PC-3 (cell line): ENCODE data around the gene UGT1A5. TPM values are rescaled to one million over a fixed set of nuclear protein-coding genes. Genes with fewer than 3 reads are reported as not detected.

Source experiments
- ATAC-seq: fragments of 200-7000 bp; cut with Tn5 transposase; 2 replicates; pipeline ENCODE4 v1.9.1; 2020; ENCODE audit warnings: mild to moderate bottlenecking, moderate library complexity
- BruUV-seq: library from RNA; stranded (reverse); fragments of 400-500 nt; replicated peaks from 2 replicates; lab custom pipeline; 2021; lab: Mats Ljungman, UMichigan
- CTCF ChIA-PET: fragments of 300-600 bp; sonication (Branson Sonifier 250); formaldehyde crosslinking; loops from one replicate; lab custom pipeline; 2022; ENCODE audit warnings: antibody characterized with exemption; lab: Charles Lee
- POLR2A ChIA-PET: fragments of 300-600 bp; sonication (Branson Sonifier 250); formaldehyde crosslinking; loops from one replicate; lab custom pipeline; 2022; ENCODE audit warnings: antibody characterized with exemption; ENCODE audit not compliant: unreplicated experiment; lab: Charles Lee
- DNase-seq: peaks from one replicate; pipeline ENCODE4 v3.0.0-alpha.2; 2015
- H2AFZ ChIP-seq: fragments of 300-600 bp; sonication (generic); 2 replicates; pipeline ENCODE4 v1.6.0; 2016; ENCODE audit warnings: antibody characterized with exemption, low read length
- H3F3A ChIP-seq: fragments of 300-600 bp; sonication (generic); one replicate; pipeline ENCODE4 v1.6.0; 2017; ENCODE audit warnings: antibody characterized with exemption, low read length, control low read depth, mild to moderate bottlenecking; ENCODE audit not compliant: unreplicated experiment
- H3K27ac ChIP-seq: fragments of 300-600 bp; sonication (generic); 2 replicates; pipeline ENCODE4 v1.5.1; 2016; ENCODE audit warnings: mild to moderate bottlenecking, low read length
- H3K27me3 ChIP-seq: fragments of 300-600 bp; sonication (generic); 2 replicates; pipeline ENCODE4 v1.6.1; 2016; ENCODE audit warnings: low read length, mixed read lengths
- H3K36me3 ChIP-seq: fragments of 300-600 bp; sonication (generic); 2 replicates; pipeline ENCODE4 v1.6.1; 2016; ENCODE audit warnings: low read depth, mixed run types, low read length, mixed read lengths
- H3K4me1 ChIP-seq: fragments of 300-600 bp; sonication (generic); 2 replicates; pipeline ENCODE4 v1.5.1; 2016; ENCODE audit warnings: low read length; ENCODE audit not compliant: insufficient read depth
- H3K4me2 ChIP-seq: fragments of 300-600 bp; sonication (generic); 2 replicates; pipeline ENCODE4 v1.6.0; 2016; ENCODE audit warnings: low read length
- H3K4me3 ChIP-seq: fragments of 300-600 bp; sonication (generic); 2 replicates; pipeline ENCODE4 v1.5.1; 2016; ENCODE audit warnings: mild to moderate bottlenecking, low read length, mixed read lengths
- H3K79me2 ChIP-seq: fragments of 300-600 bp; sonication (generic); 2 replicates; pipeline ENCODE4 v1.6.1; 2017; ENCODE audit warnings: low read length, mixed read lengths
- H3K9ac ChIP-seq: fragments of 300-600 bp; sonication (generic); 2 replicates; pipeline ENCODE4 v1.6.0; 2016; ENCODE audit warnings: mild to moderate bottlenecking, low read length
- H3K9me2 ChIP-seq: fragments of 300-600 bp; sonication (generic); replicated peaks from 2 replicates; pipeline ENCODE4 v1.6.1; 2016; ENCODE audit warnings: mixed run types, low read length, mixed read lengths
- H3K9me3 ChIP-seq: fragments of 300-600 bp; sonication (generic); 2 replicates; pipeline ENCODE4 v1.6.1; 2016; ENCODE audit warnings: low read length, mixed read lengths
- H4K20me1 ChIP-seq: fragments of 300-600 bp; sonication (generic); 2 replicates; pipeline ENCODE4 v1.6.1; 2016; ENCODE audit warnings: low read length, mixed read lengths
- CTCF ChIP-seq: fragments of 300-600 bp; sonication (generic); conservative IDR thresholded peaks from 2 replicates; pipeline ENCODE4 v1.5.1; 2017; ENCODE audit warnings: antibody characterized with exemption, low read depth, mild to moderate bottlenecking, low read length
- EZH2 ChIP-seq: fragments of 300-600 bp; sonication (generic); IDR thresholded peaks from one replicate; pipeline ENCODE4 v1.6.1; 2017; ENCODE audit warnings: antibody characterized with exemption, mild to moderate bottlenecking, low read length; ENCODE audit not compliant: unreplicated experiment
- EZH2phosphoT487 ChIP-seq: fragments of 300-600 bp; sonication (generic); IDR thresholded peaks from 2 replicates; pipeline ENCODE4 v1.6.1; 2018; ENCODE audit warnings: mild to moderate bottlenecking, antibody characterized with exemption, low read length, borderline replicate concordance
- intact Hi-C: fragments of 100-400 bp; cut with micrococcal nuclease; formaldehyde crosslinking; loops from 2 replicates; pipeline ENCODE4 v1.9.0; 2023
- total RNA-seq: library from RNA; depleted of rRNA; stranded (reverse); fragments of >200 nt; gene quantifications from 2 replicates; pipeline ENCODE4 v1.2.3, GENCODE V29; 2014

UGT1A5 gene
- total RNA-seq, 1 experiment from 2014 or later = not detected

GRCh38 chr2:233691443-233692433 is 21.0 kb upstream of the UGT1A5 start:
- POLR2A ChIA-PET = no interaction called here
- no peak overlapping the region for H3K4me3 ChIP-seq
- no peaks in the 10 kb centered on the region for H3K27me3 ChIP-seq
- no peak for TF ChIP-seq EZH2phosphoT487
- TF ChIP-seq EZH2 = no peak
- no peak for TF ChIP-seq CTCF
- no peaks in the 10 kb centered on the region for H3K36me3 ChIP-seq
- peak overlapping the region; percentile 73 for H3K27ac ChIP-seq
- no peak overlapping the region for H2AFZ ChIP-seq
- no peaks in the 10 kb centered on the region for H3K79me2 ChIP-seq
- no peaks in the 10 kb centered on the region for H4K20me1 ChIP-seq
- peak overlapping the region; percentile 63; the same call in 1 of the 2 replicates for H3K4me2 ChIP-seq
- ATAC-seq = no peak
- intact Hi-C loops = loop anchor here (2.0 kb wide), 1 partner anchor 15 kb away; no protein-coding TSS in a partner anchor
- no peaks in the 10 kb centered on the region for H3K9me3 ChIP-seq
- H3F3A ChIP-seq = no peaks in the 10 kb centered on the region
- CTCF ChIA-PET = no interaction called here
- no peaks in the 10 kb centered on the region for H3K9me2 ChIP-seq
- BruUV-seq = no TSS peak
- H3K4me1 ChIP-seq = peaks cover 38% of the 10 kb centered on the region
- DNase-seq = peak; percentile 21
- H3K9ac ChIP-seq = no peak overlapping the region

- Histone ChIP-seq H3K36me3 (no peaks in the 10 kb centered on the region), H3K9ac (no peak within 1 kb of the TSS), H3K79me2 (no peaks in the 10 kb centered on the region), H3K4me2 (no peak within 1 kb of the TSS), H3K27me3 (no peaks in the 10 kb centered on the region), H4K20me1 (no peaks in the 10 kb centered on the region), H3K27ac (no peak within 1 kb of the TSS), H3K9me3 (no peaks in the 10 kb centered on the region), H2AFZ (no peak within 1 kb of the TSS), H3K9me2 (no peaks in the 10 kb centered on the region), H3K4me3 (no peak within 1 kb of the TSS), H3F3A (no peaks in the 10 kb centered on the region), H3K4me1 (peaks cover 38% of the 10 kb centered on the region)
- TF ChIP-seq EZH2phosphoT487 = no peak
- no peak for TF ChIP-seq EZH2
- TF ChIP-seq CTCF = no peak
- ChIA-PET CTCF (no interaction called here), POLR2A (no interaction called here)
- intact Hi-C loops = no loop called here
- DNase-seq = no peak
- no peak for ATAC-seq
- no TSS peak for BruUV-seq
These were observed 20.1 kb upstream of the UGT1A5 start, which contains the start of gene UGT1A6 for GRCh38 chr2:233692648-233693047. TSS of gene UGT1A6 (plus strand) at chr2:233692890. CDS start at chr2:233693005, 115 bp downstream.

GRCh38 chr2:233693963-233694362 is 18.7 kb upstream of the UGT1A5 start:
- no peaks in the 10 kb centered on the region for H4K20me1 ChIP-seq
- no peak overlapping the region for H3K4me2 ChIP-seq
- H3K79me2 ChIP-seq = no peaks in the 10 kb centered on the region
- H3K27me3 ChIP-seq = no peaks in the 10 kb centered on the region
- H3K27ac ChIP-seq = no peak overlapping the region
- no peak for DNase-seq
- ATAC-seq = no peak
- intact Hi-C loops = no loop called here
- no peaks in the 10 kb centered on the region for H3K36me3 ChIP-seq
- H3F3A ChIP-seq = no peaks in the 10 kb centered on the region
- CTCF ChIA-PET = no interaction called here
- H3K4me1 ChIP-seq = peaks cover 31% of the 10 kb centered on the region
- no peaks in the 10 kb centered on the region for H3K9me2 ChIP-seq
- BruUV-seq = no TSS peak
- TF ChIP-seq EZH2phosphoT487 (no peak), CTCF (no peak), EZH2 (no peak)
- no peak overlapping the region for H3K9ac ChIP-seq
- POLR2A ChIA-PET = no interaction called here
- H3K9me3 ChIP-seq = no peaks in the 10 kb centered on the region
- no peak overlapping the region for H3K4me3 ChIP-seq
- H2AFZ ChIP-seq = no peak overlapping the region
